Coronary artery (tissue), 2 donors: ENCODE results near the gene RELCH.
A peak's percentile ranks its signal among the peaks of the same experiment; 100 is the strongest.

Experiments
- DNase-seq: peaks from one replicate; pipeline ENCODE4 v3.0.0-alpha.2; 2017; ENCODE audit warnings: low spot score
- H3K27ac ChIP-seq, 2 donors: fragments of 200-600 bp; sonication (generic); one replicate each; pipeline ENCODE4 v1.5.1; 2016 to 2019
- H3K4me3 ChIP-seq: fragments of 200-600 bp; sonication (generic); 2 replicates; pipeline ENCODE4 v1.5.1; 2016; ENCODE audit warnings: mild to moderate bottlenecking, moderate library complexity
- CTCF ChIP-seq: fragments of 200-600 bp; sonication (generic); IDR thresholded peaks from one replicate; pipeline ENCODE4 v1.5.1; 2019; ENCODE audit warnings: antibody characterized with exemption

RELCH gene

GRCh38 chr18:62318228-62319180 is 131.4 kb downstream of the RELCH start:
- no peak overlapping the region for H3K4me3 ChIP-seq
- no peak for TF ChIP-seq CTCF
- H3K27ac ChIP-seq: no peak overlapping the region
- no peak for DNase-seq

GRCh38 chr18:62321201-62321600 is 134.1 kb downstream of the RELCH start:
- no peak for DNase-seq
- TF ChIP-seq CTCF: no peak
- H3K4me3 ChIP-seq: no peak overlapping the region
- no peak overlapping the region for H3K27ac ChIP-seq

GRCh38 chr18:62323483-62324180 is 136.6 kb downstream of the RELCH start:
- DNase-seq: no peak
- no peak overlapping the region for H3K4me3 ChIP-seq
- H3K27ac ChIP-seq: no peak overlapping the region
- TF ChIP-seq CTCF: no peak

- Histone ChIP-seq H3K27ac (no peak overlapping the region), H3K4me3 (peak overlapping the region; percentile 71)
- DNase-seq: no peak
- TF ChIP-seq CTCF: no peak
These were observed 137.2 kb downstream of the RELCH start for GRCh38 chr18:62324181-62324828.

- Histone ChIP-seq H3K27ac (no peak within 1 kb of the TSS), H3K4me3 (peak within 1 kb of the TSS; percentile 71)
- no peak for TF ChIP-seq CTCF
- DNase-seq: no peak
These were observed 138.1 kb downstream of the RELCH start, which contains the start of gene TNFRSF11A for GRCh38 chr18:62324917-62325805. Gene TNFRSF11A (plus strand): TSS chr18:62325310. CDS start chr18:62325353, 43 bp downstream.
